ENCODE data around the gene CLPTM1L.
"Not testable (repeated sequence)": the region's sequence is repeated elsewhere in the genome, so short reads cannot be mapped to it uniquely, and the experiment has no call there.

The CLPTM1L gene

GRCh38 chr5:1338506-1339070, 6.3 kb downstream of the CLPTM1L start:
- DNase-seq = no peak

- DNase-seq = no peak
Observed at GRCh38 chr5:1338196-1338490, 6.8 kb downstream of the CLPTM1L start.

DNA sequence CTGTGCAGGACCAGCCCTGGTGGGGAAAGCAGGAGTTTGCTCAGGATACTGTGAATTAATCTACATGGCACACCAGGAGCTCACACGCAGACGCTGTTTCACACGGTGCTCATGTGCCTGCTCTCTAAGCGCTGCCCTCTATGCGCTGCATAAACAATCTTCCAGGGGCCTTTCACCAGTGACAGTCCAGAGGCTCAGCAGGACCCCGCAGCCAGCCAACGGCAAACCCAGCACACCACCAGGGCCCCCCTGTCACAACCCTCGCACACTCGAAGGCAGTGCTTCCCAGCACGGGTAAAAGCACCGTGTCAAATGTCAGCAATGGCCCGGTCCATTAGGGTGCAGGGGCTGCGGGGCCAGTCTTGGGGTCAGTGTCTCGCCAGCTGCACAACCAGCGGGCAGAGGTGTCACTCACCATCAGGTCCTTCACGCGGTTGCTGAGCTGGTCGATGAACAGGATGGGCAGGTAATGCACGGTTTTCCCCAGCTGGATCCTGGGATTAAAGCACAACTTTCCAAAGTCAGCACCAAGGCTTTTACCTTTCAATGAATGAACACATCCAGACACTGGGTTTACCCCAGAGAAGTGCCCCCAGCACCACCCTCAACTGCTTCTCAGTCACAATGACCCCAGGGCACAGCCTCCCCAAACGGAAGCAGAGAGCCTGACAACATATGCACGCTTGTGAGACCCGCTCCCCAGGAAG, 7.3 kb downstream of the CLPTM1L start:
- no peak for DNase-seq

- no peak for DNase-seq
Observed at GRCh38 chr5:1336749-1337488, 8.0 kb downstream of the CLPTM1L start.

DNA sequence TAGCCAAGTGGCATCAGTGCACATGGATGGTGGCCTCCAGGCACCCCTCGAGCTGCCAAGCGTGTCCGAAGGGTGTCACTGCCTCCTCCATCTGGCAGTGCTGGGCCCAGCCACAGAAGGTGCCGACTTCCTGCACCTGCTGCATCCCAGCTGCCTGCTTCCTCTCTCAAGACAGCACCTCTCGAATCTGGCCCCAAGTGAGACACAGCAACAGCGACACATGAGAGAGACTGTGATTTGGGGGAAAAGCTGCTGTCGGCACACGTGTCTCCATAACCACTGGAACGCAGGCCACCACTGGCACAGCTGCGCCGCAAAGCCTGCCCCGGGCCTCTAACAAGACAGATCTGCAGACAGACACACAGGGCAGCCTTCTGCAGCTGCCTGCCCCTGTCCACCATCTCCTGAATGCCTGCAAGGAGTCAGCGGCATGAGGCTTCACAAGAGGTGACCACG, 8.8 kb downstream of the CLPTM1L start:
- DNase-seq = no peak

- DNase-seq = no peak
Observed at GRCh38 chr5:1335540-1336095, 9.3 kb downstream of the CLPTM1L start.

- DNase-seq = no peak
Observed at GRCh38 chr5:1334831-1335539, 9.9 kb downstream of the CLPTM1L start.

DNA sequence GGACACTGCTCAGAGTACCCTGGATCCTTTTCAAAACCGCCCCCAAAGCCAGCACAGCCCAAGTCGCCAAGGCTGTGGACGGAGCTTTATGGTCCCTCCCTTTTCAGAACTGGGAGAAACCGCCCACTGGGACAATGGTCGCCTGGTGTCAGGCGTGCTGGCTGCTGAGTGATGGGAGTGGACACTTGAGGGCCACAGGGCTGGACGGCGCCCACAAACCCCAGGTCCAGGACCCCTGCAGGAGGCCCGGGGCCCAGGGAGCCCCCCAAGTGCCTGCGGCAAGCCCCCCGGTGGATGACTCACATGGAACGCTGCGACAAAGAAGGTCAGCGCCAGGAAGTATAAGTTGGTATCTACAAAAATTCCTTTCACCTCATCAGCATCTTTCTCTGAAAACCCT, 10.9 kb downstream of the CLPTM1L start:
- no peak for DNase-seq

DNA sequence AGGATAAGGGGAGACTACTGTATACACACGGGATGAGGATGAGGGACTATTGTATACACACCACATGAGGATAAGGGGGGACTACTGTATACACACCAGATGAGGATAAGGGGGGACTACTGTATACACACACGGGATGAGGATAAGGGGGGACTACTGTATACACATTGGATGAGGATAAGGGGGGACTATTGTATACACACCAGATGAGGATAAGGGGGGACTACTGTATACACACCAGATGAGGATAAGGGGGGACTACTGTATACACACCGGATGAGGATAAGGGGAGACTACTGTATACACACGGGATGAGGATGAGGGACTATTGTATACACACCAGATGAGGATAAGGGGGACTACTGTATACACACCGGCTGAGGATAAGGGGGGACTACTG, 11.6 kb downstream of the CLPTM1L start:
- not testable (repeated sequence) for DNase-seq

GRCh38 chr5:1332461-1333001, 12.4 kb downstream of the CLPTM1L start:
- no peak for DNase-seq

DNA sequence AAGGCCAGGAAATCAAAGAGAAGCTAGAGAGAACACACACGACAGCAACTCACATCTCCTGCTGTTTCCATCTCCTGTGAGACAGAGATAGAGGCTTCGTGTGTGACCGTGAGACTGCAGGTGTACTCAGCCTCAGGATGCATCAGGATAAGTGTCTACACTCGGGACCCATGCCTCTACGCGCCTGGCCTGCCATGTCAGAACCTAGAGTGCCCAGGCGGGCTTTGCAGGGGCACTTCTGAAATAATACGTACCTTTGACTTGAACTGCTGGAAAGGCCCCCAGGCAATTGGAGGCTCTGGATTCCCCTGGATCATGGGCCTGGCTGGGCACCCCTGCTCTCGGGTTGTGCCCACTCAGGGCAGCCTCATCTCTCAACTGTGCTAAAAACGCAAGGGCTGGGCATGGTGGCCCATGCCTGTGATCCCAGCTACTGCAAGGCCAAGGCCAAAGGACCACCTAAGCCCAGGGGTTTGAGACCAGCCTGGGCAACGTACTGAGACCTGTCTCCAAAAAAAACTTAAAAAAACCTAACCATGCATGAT, 13.0 kb downstream of the CLPTM1L start:
- DNase-seq = no peak

- DNase-seq = no peak
Observed at GRCh38 chr5:1330847-1331831, 13.8 kb downstream of the CLPTM1L start.

- no peak for DNase-seq
Observed at GRCh38 chr5:1330146-1330846, 14.6 kb downstream of the CLPTM1L start.

DNA sequence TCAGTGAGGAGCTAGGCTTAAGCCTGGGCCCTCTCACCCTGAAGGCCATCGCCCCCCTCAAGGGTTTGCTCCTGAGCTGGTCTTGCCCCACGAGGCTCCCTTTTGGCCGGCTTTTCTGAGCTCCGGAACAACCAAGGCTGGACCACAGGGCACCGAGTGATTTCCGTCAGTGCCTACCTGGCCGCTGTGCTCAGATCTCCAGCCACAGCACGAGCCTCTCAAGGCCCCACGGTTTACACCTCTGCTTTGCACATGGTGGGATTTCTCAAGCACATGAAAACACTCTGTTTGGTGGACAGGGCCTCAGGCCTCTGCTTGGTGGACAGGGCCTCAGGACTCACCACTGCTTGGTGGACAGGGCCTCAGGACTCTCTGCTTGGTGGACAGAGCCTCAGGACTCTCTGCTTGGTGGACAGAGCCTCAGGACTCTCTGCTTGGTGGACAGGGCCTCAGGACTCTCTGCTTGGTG, 15.8 kb downstream of the CLPTM1L start:
- no peak for DNase-seq

GRCh38 chr5:1328237-1329110, 16.4 kb downstream of the CLPTM1L start:
- not testable (repeated sequence) for DNase-seq

DNA sequence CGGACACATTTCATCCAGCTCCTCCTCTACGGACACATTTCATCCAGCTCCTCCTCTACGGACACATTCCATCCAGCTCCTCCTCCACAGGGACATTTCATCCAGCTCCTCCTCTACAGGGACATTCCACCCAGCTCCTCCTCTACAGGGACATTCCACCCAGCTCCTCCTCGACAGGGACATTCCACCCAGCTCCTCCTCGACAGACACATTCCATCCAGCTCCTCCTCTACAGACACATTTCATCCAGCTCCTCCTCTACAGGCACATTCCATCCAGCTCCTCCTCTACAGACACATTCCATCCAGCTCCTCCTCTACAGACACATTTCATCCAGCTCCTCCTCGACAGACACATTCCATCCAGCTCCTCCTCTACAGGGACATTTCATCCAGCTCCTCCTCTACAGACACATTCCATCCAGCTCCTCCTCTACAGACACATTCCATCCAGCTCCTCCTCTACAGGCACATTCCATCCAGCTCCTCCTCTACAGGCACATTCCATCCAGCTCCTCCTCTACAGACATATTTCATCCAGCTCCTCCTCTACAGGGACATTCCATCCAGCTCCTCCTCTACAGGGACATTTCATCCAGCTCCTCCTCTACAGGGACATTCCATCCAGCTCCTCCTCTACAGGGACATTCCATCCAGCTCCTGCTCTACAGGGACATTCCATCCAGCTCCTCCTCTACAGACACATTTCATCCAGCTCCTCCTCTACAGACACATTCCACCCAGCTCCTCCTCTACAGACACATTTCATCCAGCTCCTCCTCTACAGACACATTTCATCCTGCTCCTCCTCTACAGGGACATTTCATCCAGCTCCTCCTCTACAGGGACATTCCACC, 17.8 kb downstream of the CLPTM1L start:
- not testable (repeated sequence) for DNase-seq

DNA sequence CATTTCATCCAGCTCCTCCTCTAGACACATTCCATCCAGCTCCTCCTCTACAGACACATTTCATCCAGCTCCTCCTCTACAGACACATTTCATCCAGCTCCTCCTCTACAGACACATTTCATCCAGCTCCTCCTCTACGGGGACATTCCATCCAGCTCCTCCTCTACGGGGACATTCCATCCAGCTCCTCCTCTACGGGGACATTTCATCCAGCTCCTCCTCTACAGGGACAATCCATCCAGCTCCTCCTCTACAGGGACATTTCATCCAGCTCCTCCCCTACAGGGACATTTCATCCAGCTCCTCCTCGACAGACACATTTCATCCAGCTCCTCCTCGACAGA, 18.4 kb downstream of the CLPTM1L start:
- not testable (repeated sequence) for DNase-seq

DNA sequence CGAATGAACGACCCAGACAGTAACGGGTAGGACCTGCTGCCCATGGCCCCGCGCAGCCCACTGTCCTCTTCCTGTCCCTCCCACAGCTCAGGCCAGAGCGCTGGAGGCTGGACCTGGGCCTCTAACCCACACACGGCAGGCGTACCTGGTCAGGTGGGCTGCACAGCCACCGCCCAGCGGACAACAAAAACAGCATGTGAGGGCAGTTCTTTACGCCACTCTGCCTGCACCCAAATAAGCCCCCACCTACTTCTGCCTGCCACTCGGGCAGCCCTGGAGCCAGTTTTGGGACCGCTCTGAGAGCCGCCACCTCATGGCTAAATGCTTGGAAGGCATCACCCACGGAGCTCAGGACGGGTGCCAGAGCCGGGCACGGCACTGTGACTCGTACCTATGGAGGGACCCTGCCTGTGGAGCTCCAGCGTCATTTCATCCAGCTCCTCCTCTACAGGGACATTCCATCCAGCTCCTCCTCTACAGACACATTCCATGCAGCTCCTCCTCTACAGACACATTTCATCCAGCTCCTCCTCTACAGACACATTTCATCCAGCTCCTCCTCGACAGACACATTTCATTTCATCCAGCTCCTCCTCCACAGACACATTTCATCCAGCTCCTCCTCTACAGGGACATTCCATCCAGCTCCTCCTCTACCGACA, 18.9 kb downstream of the CLPTM1L start:
- DNase-seq = no peak
